GM18868 (cell line): Measurements from ENCODE around the gene MYOM3.

Experiments used
- ATAC-seq: cut with Tn5 transposase; IDR thresholded peaks from one replicate; pipeline ENCODE4 v1.9.1; 2021; ENCODE audit warnings: mild to moderate bottlenecking, moderate library complexity; ENCODE audit not compliant: unreplicated experiment

MYOM3 gene

DNA sequence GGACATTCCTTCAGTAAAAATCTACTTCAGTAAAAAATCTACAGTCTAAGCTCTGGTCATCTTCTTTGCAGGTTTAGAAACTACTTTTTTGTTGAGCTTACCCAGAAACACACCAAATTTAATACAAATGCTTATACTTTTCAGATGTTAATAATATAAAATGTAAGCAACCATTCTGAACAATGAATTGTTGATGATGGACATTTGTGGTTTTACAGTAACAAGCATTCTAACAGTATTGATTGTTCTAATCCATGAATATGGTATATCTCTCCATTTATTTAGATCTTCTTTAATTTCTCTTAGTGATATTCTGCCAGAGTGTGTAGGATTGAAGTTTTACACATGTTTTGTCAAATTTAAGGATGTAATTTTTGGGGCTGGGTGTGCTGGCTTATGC lies 104.9 kb downstream of the MYOM3 start:
- ATAC-seq, result no peak
